Measurements from ENCODE around the gene LDHAL6A. TPM values are rescaled to one million over a fixed set of nuclear protein-coding genes. Genes with fewer than 3 reads are reported as not detected.

Gene LDHAL6A
- total and polyA plus RNA-seq, 7 experiments from 2014 or later: 0.25 to 0.86 (median 0.37) TPM; not detected in 4

- no peak overlapping the region for H3K4me3 ChIP-seq (ENCODE audit: low read length)
- Mint-ChIP-seq H3K4me1 (peaks cover 0 to 11% (median 6%) of the 10 kb centered on the region in 7 donors), H3K27ac (peak overlapping the region in 5 of 9 donors; percentile 0 to 61 (median 26)), H3K27me3 (no peaks in the 10 kb centered on the region), H3K36me3 (peaks cover 11 to 45% (median 27%) of the 10 kb centered on the region in 5 donors), H3K4me3 (no peak overlapping the region), H3K9me3 (no peaks in the 10 kb centered on the region)
- no peak overlapping the region for H3K27ac ChIP-seq (ENCODE audit: low read depth, low read length)
- H3K36me3 ChIP-seq (ENCODE audit: control insufficient read depth in 2 of 3, insufficient read depth in 3 of 3, low read length in 3 of 3): peaks cover 5 to 62% (median 16%) of the 10 kb centered on the region in 3 experiments
- ChIA-PET CTCF (no interaction called here), POLR2A (no interaction called here)
- no peaks in the 10 kb centered on the region for H3K27me3 ChIP-seq (ENCODE audit: control insufficient read depth in 2 of 2, insufficient read depth in 2 of 2, low read length in 2 of 2)
- DNase-seq (no peak), ATAC-seq (no peak)
- no peaks in the 10 kb centered on the region for H3K9me3 ChIP-seq (ENCODE audit: control insufficient read depth in 2 of 3, low read length in 3 of 3)
- no peaks in the 10 kb centered on the region for H3K4me1 ChIP-seq (ENCODE audit: control insufficient read depth in 2 of 2, insufficient read depth in 2 of 2, low read length in 2 of 2)
- intact Hi-C loops (cut with micrococcal nuclease): no loop called here
Observed at GRCh38 chr11:18493310-18493709, 37.7 kb downstream of the LDHAL6A start.

- no peak overlapping the region for H3K27ac ChIP-seq (ENCODE audit: low read depth, low read length)
- no peaks in the 10 kb centered on the region for H3K9me3 ChIP-seq (ENCODE audit: control insufficient read depth in 2 of 3, low read length in 3 of 3)
- ATAC-seq: no peak
- no peaks in the 10 kb centered on the region for H3K27me3 Mint-ChIP-seq
- no peak overlapping the region for H3K4me3 Mint-ChIP-seq
- ChIA-PET CTCF (no interaction called here), POLR2A (interaction anchor here (1.0 kb wide), 1 partner anchor 174 kb away, joined by 3 read pairs; the partner anchor contains the start of gene HPS5)
- no peaks in the 10 kb centered on the region for H3K27me3 ChIP-seq (ENCODE audit: control insufficient read depth in 2 of 2, insufficient read depth in 2 of 2, low read length in 2 of 2)
- DNase-seq: no peak
- peaks cover 17 to 43% (median 31%) of the 10 kb centered on the region in 5 donors for H3K36me3 Mint-ChIP-seq
- H3K9me3 Mint-ChIP-seq: no peaks in the 10 kb centered on the region
- intact Hi-C loops (cut with micrococcal nuclease): no loop called here
- peak overlapping the region in 6 of 9 donors; percentile 16 to 76 (median 42) for H3K27ac Mint-ChIP-seq
- H3K4me3 ChIP-seq (ENCODE audit: low read length): no peak overlapping the region
- peaks cover 3 to 19% (median 11%) of the 10 kb centered on the region in 7 donors for H3K4me1 Mint-ChIP-seq
- no peaks in the 10 kb centered on the region for H3K4me1 ChIP-seq (ENCODE audit: control insufficient read depth in 2 of 2, insufficient read depth in 2 of 2, low read length in 2 of 2)
- H3K36me3 ChIP-seq (ENCODE audit: control insufficient read depth in 2 of 3, insufficient read depth in 3 of 3, low read length in 3 of 3): peaks cover 5 to 61% (median 13%) of the 10 kb centered on the region in 3 experiments
Observed at GRCh38 chr11:18495271-18495670, 39.6 kb downstream of the LDHAL6A start.

GRCh38 chr11:18495703-18496102 lies 40.0 kb downstream of the LDHAL6A start:
- H3K4me1 ChIP-seq (ENCODE audit: control insufficient read depth in 2 of 2, insufficient read depth in 2 of 2, low read length in 2 of 2): no peaks in the 10 kb centered on the region
- intact Hi-C loops (cut with micrococcal nuclease): no loop called here
- peaks cover 14 to 43% (median 27%) of the 10 kb centered on the region in 5 donors for H3K36me3 Mint-ChIP-seq

GRCh38 chr11:18498039-18498438 lies 42.4 kb downstream of the LDHAL6A start:
- H3K4me3 Mint-ChIP-seq: no peak overlapping the region

More at GRCh38 chr11:18495703-18496102, 40.0 kb downstream of the LDHAL6A start:
- H3K36me3 ChIP-seq (ENCODE audit: control insufficient read depth in 2 of 3, insufficient read depth in 3 of 3, low read length in 3 of 3): peaks cover 5 to 61% (median 9%) of the 10 kb centered on the region in 3 experiments
- CTCF ChIA-PET: no interaction called here
- DNase-seq (no peak), ATAC-seq (no peak)
- H3K27ac ChIP-seq (ENCODE audit: low read depth, low read length): no peak overlapping the region
- peaks cover 3 to 17% (median 9%) of the 10 kb centered on the region in 7 donors for H3K4me1 Mint-ChIP-seq
- H3K9me3 ChIP-seq (ENCODE audit: control insufficient read depth in 2 of 3, low read length in 3 of 3): no peaks in the 10 kb centered on the region
- POLR2A ChIA-PET: no interaction called here
- H3K27me3 ChIP-seq (ENCODE audit: control insufficient read depth in 2 of 2, insufficient read depth in 2 of 2, low read length in 2 of 2): no peaks in the 10 kb centered on the region
- no peak overlapping the region for H3K4me3 ChIP-seq (ENCODE audit: low read length)
- H3K9me3 Mint-ChIP-seq: no peaks in the 10 kb centered on the region
- no peak overlapping the region for H3K4me3 Mint-ChIP-seq
- peak overlapping the region in 4 of 9 donors; percentile 16 to 76 (median 42) for H3K27ac Mint-ChIP-seq
- H3K27me3 Mint-ChIP-seq: no peaks in the 10 kb centered on the region

GRCh38 chr11:18501629-18502028 lies 46.0 kb downstream of the LDHAL6A start:
- no peak for ATAC-seq
- intact Hi-C loops (cut with micrococcal nuclease): no loop called here
- H3K4me1 ChIP-seq (ENCODE audit: control insufficient read depth in 2 of 2, insufficient read depth in 2 of 2, low read length in 2 of 2): no peaks in the 10 kb centered on the region
- H3K4me3 ChIP-seq (ENCODE audit: low read length): no peak overlapping the region
- ChIA-PET POLR2A (no interaction called here), CTCF (no interaction called here)
- no peaks in the 10 kb centered on the region for H3K27me3 Mint-ChIP-seq
- H3K4me1 Mint-ChIP-seq: peaks cover 0 to 14% (median 8%) of the 10 kb centered on the region in 7 donors
- no peaks in the 10 kb centered on the region for H3K9me3 ChIP-seq (ENCODE audit: control insufficient read depth in 2 of 3, low read length in 3 of 3)
- no peaks in the 10 kb centered on the region for H3K27me3 ChIP-seq (ENCODE audit: control insufficient read depth in 2 of 2, insufficient read depth in 2 of 2, low read length in 2 of 2)
- no peak overlapping the region for H3K27ac ChIP-seq (ENCODE audit: low read depth, low read length)
- peaks cover 20 to 70% (median 41%) of the 10 kb centered on the region in 5 donors for H3K36me3 Mint-ChIP-seq
- peaks cover 6 to 57% (median 16%) of the 10 kb centered on the region in 3 experiments for H3K36me3 ChIP-seq (ENCODE audit: control insufficient read depth in 2 of 3, insufficient read depth in 3 of 3, low read length in 3 of 3)
- no peak overlapping the region for H3K4me3 Mint-ChIP-seq
- no peak for DNase-seq
- no peaks in the 10 kb centered on the region for H3K9me3 Mint-ChIP-seq
- H3K27ac Mint-ChIP-seq: peak overlapping the region in 1 of 9 donors; percentile 11

More at GRCh38 chr11:18498039-18498438, 42.4 kb downstream of the LDHAL6A start:
- Mint-ChIP-seq H3K36me3 (peaks cover 20 to 53% (median 41%) of the 10 kb centered on the region in 5 donors), H3K9me3 (no peaks in the 10 kb centered on the region), H3K27me3 (no peaks in the 10 kb centered on the region), H3K4me1 (peaks cover 3 to 14% (median 12%) of the 10 kb centered on the region in 7 donors), H3K27ac (peak overlapping the region in 3 of 9 donors; percentile 7 to 45 (median 12))
- no peak for ATAC-seq
- CTCF ChIA-PET: no interaction called here
- POLR2A ChIA-PET: no interaction called here
- intact Hi-C loops (cut with micrococcal nuclease): no loop called here
- no peak for DNase-seq
- H3K4me3 ChIP-seq (ENCODE audit: low read length): no peak overlapping the region
- H3K27me3 ChIP-seq (ENCODE audit: control insufficient read depth in 2 of 2, insufficient read depth in 2 of 2, low read length in 2 of 2): no peaks in the 10 kb centered on the region
- H3K4me1 ChIP-seq (ENCODE audit: control insufficient read depth in 2 of 2, insufficient read depth in 2 of 2, low read length in 2 of 2): no peaks in the 10 kb centered on the region
- no peak overlapping the region for H3K27ac ChIP-seq (ENCODE audit: low read depth, low read length)
- peaks cover 6 to 63% (median 8%) of the 10 kb centered on the region in 3 experiments for H3K36me3 ChIP-seq (ENCODE audit: control insufficient read depth in 2 of 3, insufficient read depth in 3 of 3, low read length in 3 of 3)
- no peaks in the 10 kb centered on the region for H3K9me3 ChIP-seq (ENCODE audit: control insufficient read depth in 2 of 3, low read length in 3 of 3)

GRCh38 chr11:18502352-18502751 lies 46.7 kb downstream of the LDHAL6A start:
- ChIA-PET CTCF (no interaction called here), POLR2A (no interaction called here)
- intact Hi-C loops (cut with micrococcal nuclease): no loop called here
- ATAC-seq (no peak), DNase-seq (no peak)
- peak overlapping the region in 2 of 9 donors; percentile 11 to 23 for H3K27ac Mint-ChIP-seq
- H3K4me3 ChIP-seq (ENCODE audit: low read length): no peak overlapping the region
- peaks cover 20 to 70% (median 43%) of the 10 kb centered on the region in 5 donors for H3K36me3 Mint-ChIP-seq
- H3K36me3 ChIP-seq (ENCODE audit: control insufficient read depth in 2 of 3, insufficient read depth in 3 of 3, low read length in 3 of 3): peaks cover 6 to 57% (median 16%) of the 10 kb centered on the region in 3 experiments
- H3K9me3 ChIP-seq (ENCODE audit: control insufficient read depth in 2 of 3, low read length in 3 of 3): no peaks in the 10 kb centered on the region
- no peaks in the 10 kb centered on the region for H3K27me3 Mint-ChIP-seq
- no peak overlapping the region for H3K4me3 Mint-ChIP-seq
- peaks cover 0 to 14% (median 8%) of the 10 kb centered on the region in 7 donors for H3K4me1 Mint-ChIP-seq
- no peak overlapping the region for H3K27ac ChIP-seq (ENCODE audit: low read depth, low read length)
- H3K27me3 ChIP-seq (ENCODE audit: control insufficient read depth in 2 of 2, insufficient read depth in 2 of 2, low read length in 2 of 2): no peaks in the 10 kb centered on the region
- no peaks in the 10 kb centered on the region for H3K4me1 ChIP-seq (ENCODE audit: control insufficient read depth in 2 of 2, insufficient read depth in 2 of 2, low read length in 2 of 2)
- H3K9me3 Mint-ChIP-seq: no peaks in the 10 kb centered on the region

GRCh38 chr11:18521122-18521521 lies 65.5 kb downstream of the LDHAL6A start:
- peaks cover 10 to 11% of the 10 kb centered on the region in 2 donors for H3K4me1 ChIP-seq (ENCODE audit: control insufficient read depth in 2 of 2, insufficient read depth in 2 of 2, low read length in 2 of 2)
- peaks cover under 1 to 11% (median 5%) of the 10 kb centered on the region in 3 experiments for H3K36me3 ChIP-seq (ENCODE audit: control insufficient read depth in 2 of 3, insufficient read depth in 3 of 3, low read length in 3 of 3)
- intact Hi-C loops (cut with micrococcal nuclease): loop anchor here in 1 of 2 donors (10.0 kb wide), 1 partner anchor 1316 kb away; the partner anchor contains the start of gene PIK3C2A
- H3K27ac Mint-ChIP-seq: no peak overlapping the region
- no peaks in the 10 kb centered on the region for H3K27me3 ChIP-seq (ENCODE audit: control insufficient read depth in 2 of 2, insufficient read depth in 2 of 2, low read length in 2 of 2)
- H3K4me3 Mint-ChIP-seq: no peak overlapping the region
- no peaks in the 10 kb centered on the region for H3K9me3 ChIP-seq (ENCODE audit: control insufficient read depth in 2 of 3, low read length in 3 of 3)
- ChIA-PET POLR2A (interaction anchor here (0.6 kb wide), 1 partner anchor 12 kb away, joined by 3 read pairs; no protein-coding TSS in a partner anchor), CTCF (interaction anchor here (0.6 kb wide), 1 partner anchor 201 kb away, joined by 3 read pairs; no protein-coding TSS in a partner anchor)
- peaks cover 5 to 20% (median 17%) of the 10 kb centered on the region in 5 donors for H3K36me3 Mint-ChIP-seq
- no peak for ATAC-seq
- H3K4me3 ChIP-seq (ENCODE audit: low read length): no peak overlapping the region
- no peaks in the 10 kb centered on the region for H3K9me3 Mint-ChIP-seq
- H3K27ac ChIP-seq (ENCODE audit: low read depth, low read length): no peak overlapping the region
- H3K4me1 Mint-ChIP-seq: peaks cover 26 to 63% (median 40%) of the 10 kb centered on the region in 7 donors
- no peak for DNase-seq
- no peaks in the 10 kb centered on the region for H3K27me3 Mint-ChIP-seq
